Karpas-422 (cell line): Measurements from ENCODE around the gene AQP5. TPM values are rescaled to one million over a fixed set of nuclear protein-coding genes. Genes with fewer than 3 reads are reported as not detected.

ENCODE experiments used
- DNase-seq: peaks from one replicate; pipeline ENCODE4 v3.0.0-alpha.2; 2015
- H2AFZ ChIP-seq: fragments of 200-600 bp; sonication (generic); 2 replicates; pipeline ENCODE4 v1.6.1; 2014; ENCODE audit warnings: antibody characterized with exemption, low read length, mixed read lengths
- H3K27ac ChIP-seq: fragments of 200-600 bp; sonication (generic); 2 replicates; pipeline ENCODE4 v1.5.1; 2014; ENCODE audit warnings: mild to moderate bottlenecking, low read length, moderate library complexity
- H3K27me3 ChIP-seq: fragments of 200-600 bp; sonication (generic); 2 replicates; pipeline ENCODE4 v1.6.1; 2014; ENCODE audit warnings: low read length, mixed read lengths
- H3K36me3 ChIP-seq: fragments of 200-600 bp; sonication (generic); 2 replicates; pipeline ENCODE4 v1.6.1; 2014; ENCODE audit warnings: low read length, mixed read lengths; ENCODE audit not compliant: insufficient read depth
- H3K4me1 ChIP-seq: fragments of 200-600 bp; sonication (generic); 2 replicates; pipeline ENCODE4 v1.6.1; 2014; ENCODE audit warnings: mild to moderate bottlenecking, low read length, mixed read lengths
- H3K4me2 ChIP-seq: fragments of 200-600 bp; sonication (generic); 2 replicates; pipeline ENCODE4 v1.6.1; 2014; ENCODE audit warnings: low read length, low read depth, mild to moderate bottlenecking; ENCODE audit not compliant: poor library complexity, severe bottlenecking
- H3K4me3 ChIP-seq: fragments of 200-600 bp; sonication (generic); 2 replicates; pipeline ENCODE4 v1.5.1; 2014; ENCODE audit warnings: mild to moderate bottlenecking, antibody characterized with exemption, low read length, mixed read lengths
- H3K79me2 ChIP-seq: fragments of 200-600 bp; sonication (generic); 2 replicates; pipeline ENCODE4 v1.6.1; 2014; ENCODE audit warnings: mild to moderate bottlenecking, low read length, mixed read lengths
- H3K9ac ChIP-seq: fragments of 200-600 bp; sonication (generic); 2 replicates; pipeline ENCODE4 v1.6.0; 2014; ENCODE audit warnings: low read length
- H3K9me2 ChIP-seq: fragments of 200-600 bp; sonication (generic), shearing (Covaris generic); replicated peaks from 2 replicates; pipeline ENCODE4 v1.6.0; 2014; ENCODE audit warnings: mild to moderate bottlenecking, low read length, moderate library complexity; ENCODE audit not compliant: insufficient read depth
- H3K9me3 ChIP-seq: fragments of 300-700, 200-600 bp; sonication (generic); 2 replicates; pipeline ENCODE4 v1.6.1; 2014; ENCODE audit warnings: low read length, mixed read lengths
- H4K20me1 ChIP-seq: fragments of 200-600 bp; sonication (generic); 2 replicates; pipeline ENCODE4 v1.6.1; 2014; ENCODE audit warnings: mild to moderate bottlenecking, antibody characterized with exemption, low read length, low read depth; ENCODE audit not compliant: insufficient read depth
- total RNA-seq: library from RNA; depleted of rRNA; stranded (reverse); fragments of >200 nt; shearing (Covaris generic); gene quantifications from 2 replicates; pipeline ENCODE4 v1.2.3, GENCODE V29; 2014; ENCODE audit warnings: low replicate concordance

AQP5 gene
- total RNA-seq, 1 experiment from 2014 or later: 0.97 TPM

- no peak overlapping the region for H3K4me2 ChIP-seq
- no peak overlapping the region for H3K27ac ChIP-seq
- H3K4me3 ChIP-seq: no peak overlapping the region
- no peak overlapping the region for H2AFZ ChIP-seq
- H3K4me1 ChIP-seq: no peaks in the 10 kb centered on the region
- H3K9me3 ChIP-seq: no peaks in the 10 kb centered on the region
- no peaks in the 10 kb centered on the region for H3K27me3 ChIP-seq
- H3K79me2 ChIP-seq: no peaks in the 10 kb centered on the region
- H3K36me3 ChIP-seq: no peaks in the 10 kb centered on the region
- H3K9ac ChIP-seq: no peak overlapping the region
- H4K20me1 ChIP-seq: no peaks in the 10 kb centered on the region
- H3K9me2 ChIP-seq: no peaks in the 10 kb centered on the region
- no peak for DNase-seq
These were observed 13.1 kb downstream of the AQP5 start for GRCh38 chr12:49974677-49975317.

- no peaks in the 10 kb centered on the region for H3K79me2 ChIP-seq
- no peak for DNase-seq
- no peak overlapping the region for H3K27ac ChIP-seq
- H4K20me1 ChIP-seq: no peaks in the 10 kb centered on the region
- no peak overlapping the region for H2AFZ ChIP-seq
- no peak overlapping the region for H3K9ac ChIP-seq
- no peak overlapping the region for H3K4me2 ChIP-seq
- no peaks in the 10 kb centered on the region for H3K36me3 ChIP-seq
- H3K4me1 ChIP-seq: no peaks in the 10 kb centered on the region
- no peaks in the 10 kb centered on the region for H3K9me3 ChIP-seq
- H3K4me3 ChIP-seq: no peak overlapping the region
- no peaks in the 10 kb centered on the region for H3K27me3 ChIP-seq
- H3K9me2 ChIP-seq: no peaks in the 10 kb centered on the region
These were observed 13.7 kb downstream of the AQP5 start for GRCh38 chr12:49975318-49975761.

GRCh38 chr12:49976557-49976956, 14.9 kb downstream of the AQP5 start:
- no peaks in the 10 kb centered on the region for H3K4me1 ChIP-seq
- H3K27me3 ChIP-seq: no peaks in the 10 kb centered on the region
- no peaks in the 10 kb centered on the region for H3K9me3 ChIP-seq
- no peak overlapping the region for H3K27ac ChIP-seq
- H4K20me1 ChIP-seq: no peaks in the 10 kb centered on the region
- no peaks in the 10 kb centered on the region for H3K36me3 ChIP-seq
- no peaks in the 10 kb centered on the region for H3K9me2 ChIP-seq
- H2AFZ ChIP-seq: no peak overlapping the region
- no peak for DNase-seq
- H3K4me2 ChIP-seq: no peak overlapping the region
- no peak overlapping the region for H3K4me3 ChIP-seq
- H3K79me2 ChIP-seq: no peaks in the 10 kb centered on the region
- no peak overlapping the region for H3K9ac ChIP-seq

- Histone ChIP-seq H3K4me2 (no peak overlapping the region), H3K9me2 (no peaks in the 10 kb centered on the region), H2AFZ (no peak overlapping the region), H3K4me1 (no peaks in the 10 kb centered on the region), H3K4me3 (no peak overlapping the region), H3K27me3 (no peaks in the 10 kb centered on the region), H4K20me1 (no peaks in the 10 kb centered on the region), H3K36me3 (no peaks in the 10 kb centered on the region), H3K9ac (no peak overlapping the region), H3K27ac (no peak overlapping the region), H3K9me3 (no peaks in the 10 kb centered on the region), H3K79me2 (no peaks in the 10 kb centered on the region)
- no peak for DNase-seq
These were observed 16.5 kb downstream of the AQP5 start for GRCh38 chr12:49978125-49978524.

GRCh38 chr12:49979016-49979586, 17.4 kb downstream of the AQP5 start:
- Histone ChIP-seq H3K79me2 (no peaks in the 10 kb centered on the region), H3K27ac (no peak overlapping the region), H3K27me3 (no peaks in the 10 kb centered on the region), H3K36me3 (no peaks in the 10 kb centered on the region), H3K4me2 (no peak overlapping the region), H3K9me2 (no peaks in the 10 kb centered on the region), H4K20me1 (no peaks in the 10 kb centered on the region), H3K4me3 (no peak overlapping the region), H2AFZ (no peak overlapping the region), H3K4me1 (no peaks in the 10 kb centered on the region), H3K9ac (no peak overlapping the region), H3K9me3 (no peaks in the 10 kb centered on the region)
- DNase-seq: no peak

GRCh38 chr12:49979791-49980190, 18.1 kb downstream of the AQP5 start:
- Histone ChIP-seq H3K27ac (no peak overlapping the region), H3K9me2 (no peaks in the 10 kb centered on the region), H4K20me1 (no peaks in the 10 kb centered on the region), H3K4me3 (no peak overlapping the region), H3K9me3 (no peaks in the 10 kb centered on the region), H3K4me1 (no peaks in the 10 kb centered on the region), H3K27me3 (no peaks in the 10 kb centered on the region), H3K79me2 (no peaks in the 10 kb centered on the region), H3K36me3 (no peaks in the 10 kb centered on the region), H3K9ac (no peak overlapping the region), H2AFZ (no peak overlapping the region), H3K4me2 (no peak overlapping the region)
- no peak for DNase-seq

GRCh38 chr12:49980501-49981349, 19.1 kb downstream of the AQP5 start:
- Histone ChIP-seq H3K4me2 (no peak overlapping the region), H3K27me3 (no peaks in the 10 kb centered on the region)

More at GRCh38 chr12:49980501-49981349, 19.1 kb downstream of the AQP5 start:
- DNase-seq: no peak
- H3K4me3 ChIP-seq: no peak overlapping the region
- H3K79me2 ChIP-seq: no peaks in the 10 kb centered on the region
- H3K27ac ChIP-seq: no peak overlapping the region
- no peak overlapping the region for H2AFZ ChIP-seq
- H3K36me3 ChIP-seq: no peaks in the 10 kb centered on the region
- H3K4me1 ChIP-seq: no peaks in the 10 kb centered on the region
- no peaks in the 10 kb centered on the region for H4K20me1 ChIP-seq
- H3K9me3 ChIP-seq: no peaks in the 10 kb centered on the region
- H3K9ac ChIP-seq: no peak overlapping the region
- H3K9me2 ChIP-seq: no peaks in the 10 kb centered on the region
